ENCODE data around the gene CLASP1.

The CLASP1 gene

GRCh38 chr2:121534007-121534406 is 115.3 kb downstream of the CLASP1 start:
- DNase-seq: no peak

GRCh38 chr2:121532894-121533293 is 116.4 kb downstream of the CLASP1 start:
- peak; percentile 82 for DNase-seq

- DNase-seq: peak; percentile 73
Observed at GRCh38 chr2:121532347-121532766, 116.9 kb downstream of the CLASP1 start.

- peak; percentile 94 for DNase-seq
Observed at GRCh38 chr2:121530212-121530705, 119.0 kb downstream of the CLASP1 start.

- DNase-seq: peak; percentile 80
Observed at GRCh38 chr2:121529439-121530211, 119.6 kb downstream of the CLASP1 start.

- no peak for DNase-seq
Observed at GRCh38 chr2:121527009-121527682, 122.1 kb downstream of the CLASP1 start.

- DNase-seq: no peak
Observed at GRCh38 chr2:121524685-121525425, 124.4 kb downstream of the CLASP1 start.

GRCh38 chr2:121521359-121521758 is 127.9 kb downstream of the CLASP1 start:
- no peak for DNase-seq

GRCh38 chr2:121520641-121520994 is 128.6 kb downstream of the CLASP1 start:
- DNase-seq: no peak

- no peak for DNase-seq
Observed at GRCh38 chr2:121519732-121520640, 129.3 kb downstream of the CLASP1 start.

- no peak for DNase-seq
Observed at GRCh38 chr2:121519153-121519552, 130.1 kb downstream of the CLASP1 start.

GRCh38 chr2:121513597-121514333 is 135.5 kb downstream of the CLASP1 start:
- DNase-seq: no peak

GRCh38 chr2:121510857-121511256 is 138.4 kb downstream of the CLASP1 start:
- no peak for DNase-seq

GRCh38 chr2:121506621-121507020 is 142.6 kb downstream of the CLASP1 start:
- no peak for DNase-seq

- no peak for DNase-seq
Observed at GRCh38 chr2:121505986-121506586, 143.2 kb downstream of the CLASP1 start.

- no peak for DNase-seq
Observed at GRCh38 chr2:121505005-121505404, 144.3 kb downstream of the CLASP1 start.

GRCh38 chr2:121504316-121504715 is 144.9 kb downstream of the CLASP1 start:
- DNase-seq: no peak

GRCh38 chr2:121502781-121503180 is 146.5 kb downstream of the CLASP1 start:
- no peak for DNase-seq

GRCh38 chr2:121502246-121502645 is 147.0 kb downstream of the CLASP1 start:
- DNase-seq: no peak

GRCh38 chr2:121501554-121501953 is 147.7 kb downstream of the CLASP1 start:
- no peak for DNase-seq

- DNase-seq: no peak
Observed at GRCh38 chr2:121501031-121501430, 148.2 kb downstream of the CLASP1 start.

Data from DMS53 (cell line).